LHCN-M2 (cell line): ENCODE results near the gene SPPL2C. TPM values are rescaled to one million over a fixed set of nuclear protein-coding genes. Genes with fewer than 3 reads are reported as not detected.

Source experiments
- DNase-seq: peaks from one replicate; pipeline ENCODE4 v3.0.0-alpha.2; 2012; ENCODE audit warnings: low read depth
- total RNA-seq: library from RNA; depleted of rRNA; stranded (reverse); fragments of >200 nt; gene quantifications from 2 replicates; pipeline ENCODE4 v1.2.3, GENCODE V29; 2014

Gene SPPL2C
- total RNA-seq, 1 experiment from 2014 or later: not detected

- DNase-seq: peak; percentile 72
Measured at GRCh38 chr17:45828582-45829133, 16.0 kb upstream of the SPPL2C start.

- no peak for DNase-seq
Measured at GRCh38 chr17:45833920-45834319, 10.8 kb upstream of the SPPL2C start.

- peak; percentile 11 for DNase-seq
Measured at GRCh38 chr17:45834471-45835396, 9.9 kb upstream of the SPPL2C start.

GRCh38 chr17:45835481-45835880, 9.2 kb upstream of the SPPL2C start:
- no peak for DNase-seq

- no peak for DNase-seq
Measured at GRCh38 chr17:45836047-45837044, 8.3 kb upstream of the SPPL2C start.

- DNase-seq: no peak
Measured at GRCh38 chr17:45837187-45837586, 7.5 kb upstream of the SPPL2C start.

GRCh38 chr17:45837603-45838002, 7.1 kb upstream of the SPPL2C start:
- DNase-seq: no peak

GRCh38 chr17:45838751-45839295, 5.9 kb upstream of the SPPL2C start:
- DNase-seq: no peak

- no peak for DNase-seq
Measured at GRCh38 chr17:45839442-45839841, 5.2 kb upstream of the SPPL2C start.

- no peak for DNase-seq
Measured at GRCh38 chr17:45841186-45841585, 3.5 kb upstream of the SPPL2C start.

- no peak for DNase-seq
Measured at GRCh38 chr17:45841883-45842525, 2.7 kb upstream of the SPPL2C start.

GRCh38 chr17:45843722-45844121, 959 bp upstream of the SPPL2C start:
- DNase-seq: no peak

GRCh38 chr17:45845376-45846185, 900 bp downstream of the SPPL2C start:
- no peak for DNase-seq

GRCh38 chr17:45846223-45846622, 1.5 kb downstream of the SPPL2C start:
- DNase-seq: no peak

GRCh38 chr17:45846646-45847045, 2.0 kb downstream of the SPPL2C start:
- DNase-seq: no peak

GRCh38 chr17:45847101-45847500, 2.4 kb downstream of the SPPL2C start:
- no peak for DNase-seq

GRCh38 chr17:45847747-45848146, 3.1 kb downstream of the SPPL2C start:
- no peak for DNase-seq

GRCh38 chr17:45848405-45848804, 3.7 kb downstream of the SPPL2C start:
- no peak for DNase-seq

GRCh38 chr17:45848868-45849535, 4.3 kb downstream of the SPPL2C start:
- no peak for DNase-seq
